ENCODE data around the gene SLC39A11.

DNA sequence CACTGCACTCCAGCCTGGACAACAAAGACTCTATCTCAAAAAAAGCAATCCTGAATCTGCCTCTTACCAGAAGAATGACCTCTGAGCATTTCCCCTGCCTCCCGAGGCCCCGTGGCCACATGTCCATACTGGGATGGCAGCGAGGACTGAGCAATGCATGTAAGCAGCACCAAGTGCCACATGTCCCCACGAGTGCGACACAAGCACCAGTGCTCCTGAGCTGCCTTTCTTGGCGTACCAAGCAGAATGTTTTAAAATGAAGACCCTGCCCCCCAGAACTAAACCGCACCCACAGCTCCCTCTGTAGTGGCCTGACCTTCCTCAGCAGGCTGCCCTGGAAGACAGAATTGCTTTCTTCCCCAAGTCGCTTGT, 373.3 kb downstream of the SLC39A11 start:
- TF ChIP-seq, protein P1, sequence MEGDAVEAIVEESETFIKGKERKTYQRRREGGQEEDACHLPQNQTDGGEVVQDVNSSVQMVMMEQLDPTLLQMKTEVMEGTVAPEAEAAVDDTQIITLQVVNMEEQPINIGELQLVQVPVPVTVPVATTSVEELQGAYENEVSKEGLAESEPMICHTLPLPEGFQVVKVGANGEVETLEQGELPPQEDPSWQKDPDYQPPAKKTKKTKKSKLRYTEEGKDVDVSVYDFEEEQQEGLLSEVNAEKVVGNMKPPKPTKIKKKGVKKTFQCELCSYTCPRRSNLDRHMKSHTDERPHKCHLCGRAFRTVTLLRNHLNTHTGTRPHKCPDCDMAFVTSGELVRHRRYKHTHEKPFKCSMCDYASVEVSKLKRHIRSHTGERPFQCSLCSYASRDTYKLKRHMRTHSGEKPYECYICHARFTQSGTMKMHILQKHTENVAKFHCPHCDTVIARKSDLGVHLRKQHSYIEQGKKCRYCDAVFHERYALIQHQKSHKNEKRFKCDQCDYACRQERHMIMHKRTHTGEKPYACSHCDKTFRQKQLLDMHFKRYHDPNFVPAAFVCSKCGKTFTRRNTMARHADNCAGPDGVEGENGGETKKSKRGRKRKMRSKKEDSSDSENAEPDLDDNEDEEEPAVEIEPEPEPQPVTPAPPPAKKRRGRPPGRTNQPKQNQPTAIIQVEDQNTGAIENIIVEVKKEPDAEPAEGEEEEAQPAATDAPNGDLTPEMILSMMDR (IDR thresholded peaks at IDR 0.05) = no peak
- TF ChIP-seq POLR2A (IDR thresholded peaks at IDR 0.05) = no peak

Data from thyroid gland (tissue), 4 donors.